Tibial nerve (tissue), 4 donors: ENCODE data around the gene CEP250. TPM values are rescaled to one million over a fixed set of nuclear protein-coding genes. Genes with fewer than 3 reads are reported as not detected.
"Not testable (repeated sequence)": the region's sequence is repeated elsewhere in the genome, so short reads cannot be mapped to it uniquely, and the experiment has no call there.

Experiments used
- DNase-seq, 2 donors: peaks; one replicate each; pipeline ENCODE4 v3.0.0-alpha.2; 2019; ENCODE audit warnings: low spot score in 2 of 2
- H3K27ac ChIP-seq, 4 donors: fragments of 200-600 bp; sonication (generic) in 3 of 4; one replicate each; pipeline ENCODE4 v1.5.1; 2017 to 2019; ENCODE audit warnings: mild to moderate bottlenecking in 1 of 4
- H3K27me3 ChIP-seq, 2 donors: fragments of 200-600 bp; sonication (generic) in 1 of 2; one replicate each; pipeline versions ENCODE4 v1.5.1 to v1.6.0; 2017 to 2019
- H3K36me3 ChIP-seq, 3 donors: fragments of 200-600 bp; sonication (generic); one replicate each; pipeline ENCODE4 v1.5.1; 2018 to 2019
- H3K4me1 ChIP-seq, 4 donors: fragments of 200-600 bp; sonication (generic) in 3 of 4; one replicate each; pipeline ENCODE4 v1.5.1; 2017 to 2019
- H3K4me3 ChIP-seq, 4 donors: fragments of 200-600 bp; sonication (generic) in 3 of 4; one replicate each; pipeline ENCODE4 v1.5.1; 2017 to 2019; ENCODE audit warnings: mild to moderate bottlenecking in 1 of 4, moderate library complexity in 1 of 4
- H3K9me3 ChIP-seq, 4 donors: fragments of 200-600 bp; sonication (generic) in 3 of 4; one replicate each; pipeline ENCODE4 v1.5.1; 2017 to 2019
- EP300 ChIP-seq, 2 donors: sonication (generic); formaldehyde crosslinking; IDR thresholded peaks; one replicate each; pipeline ENCODE4 v1.6.1; 2017; ENCODE audit warnings: antibody characterized with exemption in 2 of 2, mild to moderate bottlenecking in 1 of 2
- POLR2A ChIP-seq, 2 donors: fragments of 450-650 bp; IDR thresholded peaks; one replicate each; pipeline ENCODE4 v1.6.1; 2017; ENCODE audit warnings: antibody characterized with exemption in 2 of 2, mild to moderate bottlenecking in 2 of 2, moderate library complexity in 2 of 2
- WGBS, 2 donors: methylation state at CpG; one replicate each; pipeline ENCODE4 v1.1.5; 2018; 5-methylcytosine and 5-hydroxymethylcytosine counted together
- total RNA-seq, 4 donors: library from RNA; depleted of rRNA; stranded (reverse); fragments of >200 nt; gene quantifications; one replicate each; pipeline ENCODE4 v1.1.0, GENCODE V29; 2016
- TF ChIP-seq, protein P1 (sequence below), 5 experiments: fragments of 200-600 bp in 3 of 5; fragments of 450-650 bp in 2 of 5; sonication (generic) in 3 of 5; IDR thresholded peaks; one replicate each; pipeline ENCODE4 v1.5.1; 2016 to 2019; ENCODE audit warnings: antibody characterized with exemption in 5 of 5, mild to moderate bottlenecking in 3 of 5, moderate library complexity in 2 of 5

The CEP250 gene
- total RNA-seq, 4 donors from 2014 or later = 12.5 to 41.1 (median 29.9) TPM

- peak; percentile 76 to 92 for DNase-seq
- no peaks in the 10 kb centered on the region for H3K36me3 ChIP-seq
- no peaks in the 10 kb centered on the region for H3K27me3 ChIP-seq
- TF ChIP-seq, protein P1, sequence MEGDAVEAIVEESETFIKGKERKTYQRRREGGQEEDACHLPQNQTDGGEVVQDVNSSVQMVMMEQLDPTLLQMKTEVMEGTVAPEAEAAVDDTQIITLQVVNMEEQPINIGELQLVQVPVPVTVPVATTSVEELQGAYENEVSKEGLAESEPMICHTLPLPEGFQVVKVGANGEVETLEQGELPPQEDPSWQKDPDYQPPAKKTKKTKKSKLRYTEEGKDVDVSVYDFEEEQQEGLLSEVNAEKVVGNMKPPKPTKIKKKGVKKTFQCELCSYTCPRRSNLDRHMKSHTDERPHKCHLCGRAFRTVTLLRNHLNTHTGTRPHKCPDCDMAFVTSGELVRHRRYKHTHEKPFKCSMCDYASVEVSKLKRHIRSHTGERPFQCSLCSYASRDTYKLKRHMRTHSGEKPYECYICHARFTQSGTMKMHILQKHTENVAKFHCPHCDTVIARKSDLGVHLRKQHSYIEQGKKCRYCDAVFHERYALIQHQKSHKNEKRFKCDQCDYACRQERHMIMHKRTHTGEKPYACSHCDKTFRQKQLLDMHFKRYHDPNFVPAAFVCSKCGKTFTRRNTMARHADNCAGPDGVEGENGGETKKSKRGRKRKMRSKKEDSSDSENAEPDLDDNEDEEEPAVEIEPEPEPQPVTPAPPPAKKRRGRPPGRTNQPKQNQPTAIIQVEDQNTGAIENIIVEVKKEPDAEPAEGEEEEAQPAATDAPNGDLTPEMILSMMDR (IDR thresholded peaks at IDR 0.05) = peak; percentile 76 to 98 (median 97)
- TF ChIP-seq EP300 (IDR thresholded peaks at IDR 0.05) (no peak), POLR2A (IDR thresholded peaks at IDR 0.05) (no peak)
- WGBS, 2 donors = 1 to 2% methylated on average over 11 of the region's 11 CpGs
- H3K9me3 ChIP-seq = no peaks in the 10 kb centered on the region
- H3K4me3 ChIP-seq = peak overlapping the region in 3 of 4 donors; percentile 32 to 33 (median 32)
- H3K4me1 ChIP-seq = peaks cover 0 to 4% (median 0%) of the 10 kb centered on the region in 4 donors
- no peak overlapping the region for H3K27ac ChIP-seq
Measured at GRCh38 chr20:35447082-35447789, 8.2 kb upstream of the CEP250 start.

DNA sequence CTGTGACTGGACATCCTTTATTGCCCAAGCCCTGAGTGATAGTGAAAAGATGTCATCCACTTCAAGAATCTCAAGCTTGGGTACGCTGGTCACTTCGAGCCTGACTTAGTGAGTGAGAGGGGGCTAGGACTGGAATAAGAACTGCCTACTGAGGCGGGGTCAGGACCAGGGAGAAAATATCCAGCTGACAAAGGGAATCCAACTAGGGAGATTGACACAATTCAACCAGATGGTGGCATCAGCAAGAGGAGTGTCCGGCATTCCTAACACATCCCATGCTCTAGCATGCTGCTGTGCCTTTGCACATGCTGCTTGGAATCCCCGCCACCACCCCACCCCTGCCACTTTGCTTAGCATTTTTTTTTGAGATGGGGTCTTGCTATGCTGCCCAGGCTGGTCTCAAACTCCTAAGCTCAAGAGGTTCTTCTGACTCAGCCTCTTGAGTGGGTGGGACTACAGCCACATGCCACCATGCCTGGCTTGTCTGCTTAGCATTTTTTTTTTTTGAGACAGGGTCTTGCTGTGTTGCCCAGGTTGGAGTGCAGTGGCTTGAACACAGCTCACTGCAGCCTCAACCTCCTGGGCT is 6.5 kb upstream of the CEP250 start:
- no peak for TF ChIP-seq EP300 (IDR thresholded peaks at IDR 0.05)
- no peak for TF ChIP-seq POLR2A (IDR thresholded peaks at IDR 0.05)
- TF ChIP-seq, protein P1 (IDR thresholded peaks at IDR 0.05) = no peak
- Histone ChIP-seq H3K27me3 (no peaks in the 10 kb centered on the region), H3K27ac (no peak overlapping the region), H3K36me3 (no peaks in the 10 kb centered on the region), H3K4me1 (peaks cover 0 to 3% (median 0%) of the 10 kb centered on the region in 4 donors), H3K9me3 (no peaks in the 10 kb centered on the region), H3K4me3 (no peak overlapping the region)
- DNase-seq = no peak
- WGBS, 2 donors = 90 to 92% methylated on average over 5 of the region's 5 CpGs

DNA sequence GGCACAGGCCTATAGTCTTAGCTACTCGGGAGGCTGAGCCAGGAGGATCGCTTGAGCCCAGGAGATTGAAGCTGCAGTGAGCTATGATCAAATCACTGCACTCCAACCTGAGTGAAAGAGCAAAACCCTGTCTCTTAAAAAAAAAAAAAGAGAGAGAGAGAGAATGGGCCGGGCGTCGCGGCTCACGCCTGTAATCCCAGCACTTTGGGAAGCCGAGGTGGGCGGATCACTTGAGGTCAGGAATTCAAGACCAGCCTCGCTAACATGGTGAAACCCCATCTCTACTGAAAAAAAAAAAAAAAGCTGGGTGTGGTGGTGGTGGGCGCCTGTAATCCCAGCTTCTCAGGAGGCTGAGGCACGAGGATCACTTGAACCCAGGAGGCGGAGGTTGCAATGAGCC is 5.5 kb upstream of the CEP250 start:
- H3K4me1 ChIP-seq, H3K4me3 ChIP-seq, H3K27me3 ChIP-seq, DNase-seq, H3K27ac ChIP-seq, H3K9me3 ChIP-seq, H3K36me3 ChIP-seq: not testable (repeated sequence)
- 77 to 79% methylated on average over 13 of the region's 13 CpGs for WGBS, 2 donors

- peaks cover 0 to 14% (median 4%) of the 10 kb centered on the region in 4 donors for H3K4me1 ChIP-seq
- WGBS, 2 donors = 82% methylated on average over 6 of the region's 6 CpGs
- DNase-seq = no peak
- H3K36me3 ChIP-seq = no peaks in the 10 kb centered on the region
- H3K27me3 ChIP-seq = no peaks in the 10 kb centered on the region
- no peak overlapping the region for H3K27ac ChIP-seq
- H3K9me3 ChIP-seq = no peaks in the 10 kb centered on the region
- no peak overlapping the region for H3K4me3 ChIP-seq
- TF ChIP-seq, protein P1 (IDR thresholded peaks at IDR 0.05) = no peak
- TF ChIP-seq POLR2A (IDR thresholded peaks at IDR 0.05) (no peak), EP300 (IDR thresholded peaks at IDR 0.05) (no peak)
Measured at GRCh38 chr20:35451295-35451694, 4.1 kb upstream of the CEP250 start.

- no peak overlapping the region for H3K27ac ChIP-seq
- no peak overlapping the region for H3K4me3 ChIP-seq
- DNase-seq = no peak
- no peaks in the 10 kb centered on the region for H3K36me3 ChIP-seq
- no peaks in the 10 kb centered on the region for H3K9me3 ChIP-seq
- 90% methylated on average over 7 of the region's 7 CpGs for WGBS, 2 donors
- H3K27me3 ChIP-seq = no peaks in the 10 kb centered on the region
- TF ChIP-seq EP300 (IDR thresholded peaks at IDR 0.05) (no peak), POLR2A (IDR thresholded peaks at IDR 0.05) (no peak)
- TF ChIP-seq, protein P1 (IDR thresholded peaks at IDR 0.05) = no peak
- peaks cover 0 to 21% (median 4%) of the 10 kb centered on the region in 4 donors for H3K4me1 ChIP-seq
Measured at GRCh38 chr20:35453647-35454046, 1.8 kb upstream of the CEP250 start.

- not testable (repeated sequence) for H3K27me3 ChIP-seq, H3K9me3 ChIP-seq, H3K27ac ChIP-seq, H3K4me3 ChIP-seq, DNase-seq
- WGBS, 2 donors = 99% methylated on average over 7 of the region's 7 CpGs
- Histone ChIP-seq H3K36me3 (peaks cover 0 to 20% (median 0%) of the 10 kb centered on the region in 3 donors), H3K4me1 (peaks cover 0 to 21% (median 4%) of the 10 kb centered on the region in 4 donors)
Measured at GRCh38 chr20:35456700-35457099, 1.3 kb downstream of the CEP250 start.

DNA sequence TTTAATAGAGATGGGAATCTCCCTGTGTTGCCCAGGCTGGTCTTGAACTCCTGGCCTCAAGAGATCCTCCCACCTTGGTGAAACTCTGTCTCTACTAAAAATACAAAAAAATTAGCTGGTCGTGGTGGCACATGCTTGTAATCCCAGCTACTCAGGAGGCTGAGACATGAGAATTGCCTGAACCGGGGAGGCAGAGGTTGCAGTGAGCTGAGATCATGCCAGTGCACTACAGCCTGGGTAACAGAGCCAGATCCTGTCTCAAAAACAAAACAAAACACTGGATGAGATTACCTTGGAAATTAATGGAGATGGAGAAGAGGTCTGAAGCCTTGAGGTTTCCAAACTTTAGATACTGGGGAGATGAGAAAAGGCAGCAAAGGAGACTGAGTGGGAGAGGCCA is 2.1 kb downstream of the CEP250 start:
- 71 to 77% methylated on average over 2 of the region's 2 CpGs for WGBS, 2 donors
- H3K4me3 ChIP-seq, H3K27ac ChIP-seq, H3K27me3 ChIP-seq, DNase-seq, H3K9me3 ChIP-seq: not testable (repeated sequence)
- Histone ChIP-seq H3K4me1 (peaks cover 0 to 21% (median 4%) of the 10 kb centered on the region in 4 donors), H3K36me3 (peaks cover 0 to 29% (median 0%) of the 10 kb centered on the region in 3 donors)
